IMR-90 (cell line): Measurements from ENCODE around the gene LRCOL1.

Experiments
- CEBPB ChIP-seq: IDR thresholded peaks from 2 replicates; pipeline ENCODE4 v1.6.1; 2012; ENCODE audit warnings: low read depth, low read length, improper control_type of control experiment
- CTCF ChIP-seq: conservative IDR thresholded peaks from 2 replicates; pipeline ENCODE4 v1.5.1; 2012; ENCODE audit warnings: mild to moderate bottlenecking, low read depth, low read length, improper control_type of control experiment
- FOS ChIP-seq: fragments of 150-350 bp; IDR thresholded peaks from 2 replicates; pipeline ENCODE4 v1.6.1; 2016; ENCODE audit warnings: low read depth, low read length
- MAFK ChIP-seq: IDR thresholded peaks from 2 replicates; pipeline ENCODE4 v1.6.1; 2012; ENCODE audit warnings: low read depth, low read length, improper control_type of control experiment
- MXI1 ChIP-seq: IDR thresholded peaks from 2 replicates; pipeline ENCODE4 v1.6.1; 2012; ENCODE audit warnings: low read depth, mild to moderate bottlenecking, low read length, moderate library complexity, borderline replicate concordance
- NFE2L2 ChIP-seq: fragments of 150-350 bp; IDR thresholded peaks from 2 replicates; pipeline ENCODE4 v1.6.1; 2016; ENCODE audit warnings: low read depth, mild to moderate bottlenecking, low read length
- POLR2A ChIP-seq: IDR thresholded peaks from 2 replicates; pipeline ENCODE4 v1.6.1; 2012; ENCODE audit warnings: mild to moderate bottlenecking, low read depth, low read length
- RAD21 ChIP-seq: IDR thresholded peaks from 2 replicates; pipeline ENCODE4 v1.6.1; 2012; ENCODE audit warnings: low read length, improper control_type of control experiment
- RFX5 ChIP-seq: IDR thresholded peaks from 2 replicates; pipeline ENCODE4 v1.8.0; 2012; ENCODE audit warnings: low read depth, mild to moderate bottlenecking, low read length, moderate library complexity
- USF2 ChIP-seq: fragments of 150-350 bp; IDR thresholded peaks from 2 replicates; pipeline ENCODE4 v1.6.1; 2017; ENCODE audit warnings: mild to moderate bottlenecking, antibody characterized with exemption, low read length, low read depth

GRCh38 chr12:132587781-132588180 is 22.6 kb downstream of the LRCOL1 start:
- no peak for TF ChIP-seq CTCF
- TF ChIP-seq CEBPB = no peak
- no peak for TF ChIP-seq POLR2A
- TF ChIP-seq FOS = no peak
- TF ChIP-seq MAFK = no peak
- TF ChIP-seq NFE2L2 = no peak
- TF ChIP-seq USF2 = no peak
- no peak for TF ChIP-seq RFX5
- TF ChIP-seq RAD21 = no peak
- no peak for TF ChIP-seq MXI1
